Cardiac fibroblast (primary cell): ENCODE data around the gene LYVE1.

ENCODE experiments used
- DNase-seq, 2 donors: peaks; one replicate each; pipeline versions ENCODE4 v3.0.0 to v3.0.0-alpha.2; 2010; ENCODE audit warnings: low read depth in 2 of 2
- H3K4me3 ChIP-seq, 2 donors: replicated peaks in 1 of 2; 1 replicate in 1 of 2; 2 replicates in 1 of 2; pipeline ENCODE4 v1.5.1; 2011; ENCODE audit warnings: low read depth in 2 of 2, low read length in 2 of 2, mild to moderate bottlenecking in 2 of 2, moderate library complexity in 1 of 2
- TF ChIP-seq, protein P1 (sequence below): IDR thresholded peaks from one replicate; pipeline ENCODE4 v1.5.1; 2011; ENCODE audit warnings: low read depth, mild to moderate bottlenecking, low read length, inconsistent platforms

LYVE1 gene

DNA sequence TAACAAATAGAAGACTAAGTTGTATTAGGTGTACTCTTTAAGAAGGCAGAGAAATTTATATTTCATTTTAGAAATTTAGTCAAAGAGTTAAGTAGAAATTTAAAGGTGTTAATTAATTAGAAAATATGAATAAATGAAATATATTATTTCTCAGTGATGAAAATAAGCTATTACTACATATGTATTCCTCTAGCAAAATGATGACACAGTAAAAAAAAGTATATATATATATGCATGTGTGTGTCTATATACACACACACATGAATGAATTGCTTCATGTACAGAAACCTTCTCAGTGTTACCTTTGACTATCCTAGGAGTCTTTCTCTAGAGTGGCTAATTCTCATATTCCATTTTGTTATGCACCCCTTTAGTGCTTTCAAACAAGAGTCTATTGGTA lies 35.1 kb downstream of the LYVE1 start:
- no peak overlapping the region for H3K4me3 ChIP-seq
- DNase-seq = no peak
- TF ChIP-seq, protein P1, sequence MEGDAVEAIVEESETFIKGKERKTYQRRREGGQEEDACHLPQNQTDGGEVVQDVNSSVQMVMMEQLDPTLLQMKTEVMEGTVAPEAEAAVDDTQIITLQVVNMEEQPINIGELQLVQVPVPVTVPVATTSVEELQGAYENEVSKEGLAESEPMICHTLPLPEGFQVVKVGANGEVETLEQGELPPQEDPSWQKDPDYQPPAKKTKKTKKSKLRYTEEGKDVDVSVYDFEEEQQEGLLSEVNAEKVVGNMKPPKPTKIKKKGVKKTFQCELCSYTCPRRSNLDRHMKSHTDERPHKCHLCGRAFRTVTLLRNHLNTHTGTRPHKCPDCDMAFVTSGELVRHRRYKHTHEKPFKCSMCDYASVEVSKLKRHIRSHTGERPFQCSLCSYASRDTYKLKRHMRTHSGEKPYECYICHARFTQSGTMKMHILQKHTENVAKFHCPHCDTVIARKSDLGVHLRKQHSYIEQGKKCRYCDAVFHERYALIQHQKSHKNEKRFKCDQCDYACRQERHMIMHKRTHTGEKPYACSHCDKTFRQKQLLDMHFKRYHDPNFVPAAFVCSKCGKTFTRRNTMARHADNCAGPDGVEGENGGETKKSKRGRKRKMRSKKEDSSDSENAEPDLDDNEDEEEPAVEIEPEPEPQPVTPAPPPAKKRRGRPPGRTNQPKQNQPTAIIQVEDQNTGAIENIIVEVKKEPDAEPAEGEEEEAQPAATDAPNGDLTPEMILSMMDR = no peak

DNA sequence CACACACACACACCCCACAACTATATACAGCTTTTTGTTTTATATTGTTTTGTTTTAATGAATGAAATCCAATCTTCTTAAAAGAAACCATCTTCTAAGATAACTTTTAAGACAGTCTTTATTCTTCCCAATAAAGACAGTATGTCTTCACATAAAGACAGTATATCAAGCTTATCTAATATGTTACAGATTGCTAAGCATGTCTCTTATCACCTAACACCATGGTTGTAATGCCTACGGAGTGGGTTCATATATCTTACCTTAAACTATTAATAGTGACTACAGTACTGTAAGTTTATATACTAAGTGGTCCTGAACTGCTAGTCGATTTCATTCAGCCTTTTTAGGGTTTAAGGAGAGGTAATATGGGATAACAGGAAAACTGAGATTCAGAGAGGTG lies 35.9 kb downstream of the LYVE1 start:
- no peak for DNase-seq
- no peak overlapping the region for H3K4me3 ChIP-seq
- TF ChIP-seq, protein P1 = no peak

DNA sequence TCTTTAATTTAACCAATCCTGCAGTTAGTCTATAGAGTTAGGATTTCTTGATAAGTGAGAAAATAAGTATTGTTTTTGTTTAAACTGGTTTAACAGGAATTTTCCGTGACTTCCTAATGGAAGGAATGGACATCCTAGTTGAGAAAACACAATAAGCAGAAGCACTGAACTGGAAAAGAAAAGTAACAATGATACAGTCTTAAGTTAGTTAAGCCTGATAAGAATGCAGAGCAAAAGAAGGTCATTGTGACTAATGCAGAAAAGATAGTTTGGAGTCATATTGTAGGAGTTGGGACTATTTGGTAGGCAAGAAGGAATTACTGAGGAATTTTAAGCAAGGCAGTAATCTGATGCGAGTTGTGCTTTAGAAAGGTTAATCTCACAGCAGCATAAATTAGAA lies 39.2 kb downstream of the LYVE1 start:
- TF ChIP-seq, protein P1 = no peak
- H3K4me3 ChIP-seq = no peak overlapping the region
- DNase-seq = no peak

DNA sequence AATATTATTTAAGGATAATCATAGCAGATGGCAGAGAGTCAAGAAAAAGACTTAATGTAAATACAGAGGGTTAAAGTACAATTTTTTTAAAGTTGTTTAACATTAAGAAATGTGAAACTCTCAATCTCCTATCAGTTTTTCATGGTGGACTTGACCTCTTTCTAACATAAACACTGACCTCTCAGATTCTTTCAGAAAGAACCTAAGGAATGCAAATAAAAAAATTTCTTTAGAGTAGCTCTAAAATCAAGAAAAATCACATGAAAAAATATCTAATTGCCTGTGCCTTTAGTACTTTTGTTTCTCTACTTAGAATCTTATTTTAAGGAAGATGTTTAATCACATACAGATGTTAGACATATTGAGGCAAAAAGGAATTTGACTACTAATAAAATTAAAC lies 40.3 kb downstream of the LYVE1 start:
- no peak for DNase-seq
- no peak overlapping the region for H3K4me3 ChIP-seq
- TF ChIP-seq, protein P1 = no peak

DNA sequence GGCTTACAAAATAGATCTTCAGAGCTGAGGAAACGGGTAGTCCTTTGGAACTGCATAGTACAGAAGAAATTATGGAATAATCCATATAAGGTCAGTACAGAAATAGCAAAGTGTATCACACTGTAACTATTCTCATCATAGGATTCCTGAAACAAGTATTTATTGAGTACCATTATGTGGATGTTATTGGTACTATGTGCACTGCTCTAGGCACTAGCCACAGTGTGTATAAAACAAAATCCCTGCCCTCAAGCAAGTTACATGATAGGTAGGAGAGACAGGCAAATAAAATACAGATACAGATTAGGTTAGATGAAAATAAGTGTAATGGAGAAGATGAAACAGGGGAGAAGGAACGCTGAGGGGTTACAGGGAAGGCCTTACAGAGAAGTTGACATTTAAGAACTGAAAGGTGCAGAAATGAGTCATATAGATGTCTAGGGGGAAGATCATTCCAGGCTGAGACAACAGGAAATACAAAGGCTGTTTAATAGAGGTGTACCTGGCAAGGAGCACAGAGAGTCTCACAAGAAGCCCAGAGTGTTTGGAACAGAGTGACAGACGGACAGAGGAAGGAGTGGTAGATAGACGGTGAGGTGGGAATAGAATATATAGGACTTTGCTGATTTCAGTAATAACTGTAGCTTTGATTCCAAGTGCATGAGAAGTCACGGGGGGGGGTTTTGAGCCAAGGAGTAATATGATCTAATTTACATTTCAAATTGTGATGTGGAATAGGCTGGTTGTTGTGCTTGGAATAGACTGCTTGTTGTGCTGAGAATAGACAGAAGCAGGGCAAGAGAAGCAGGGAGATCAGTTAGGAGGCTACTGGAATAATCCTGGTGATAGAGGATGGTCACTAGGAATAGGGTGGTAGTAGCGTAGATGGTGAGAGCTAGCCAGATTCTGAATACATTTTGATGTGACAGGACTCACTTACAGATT lies 41.2 kb downstream of the LYVE1 start:
- DNase-seq = peak in 1 of 2 donors; percentile 41
- H3K4me3 ChIP-seq = no peak overlapping the region
- TF ChIP-seq, protein P1 = no peak

DNA sequence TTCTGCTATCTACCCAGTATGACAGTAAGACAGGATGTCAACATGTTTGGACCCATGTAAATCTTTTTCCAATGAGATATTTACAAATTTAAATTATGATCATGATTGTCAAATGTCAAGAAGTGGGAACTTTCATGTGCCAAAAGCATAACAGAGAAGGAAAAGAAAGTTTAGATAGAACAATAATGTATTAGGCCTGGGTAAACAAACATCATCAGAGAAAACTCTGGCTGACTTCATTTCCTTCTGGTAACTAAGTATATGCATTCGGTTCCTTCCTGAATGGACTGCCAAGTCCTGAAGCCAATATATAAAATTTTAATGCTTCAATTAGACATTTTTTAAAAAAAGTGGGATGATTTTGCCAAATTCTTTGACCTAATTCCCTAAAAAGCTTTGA lies 44.0 kb downstream of the LYVE1 start:
- TF ChIP-seq, protein P1 = no peak
- H3K4me3 ChIP-seq = no peak overlapping the region
- DNase-seq = peak in 1 of 2 donors; percentile 10
